Aortic smooth muscle cell (primary cell): ENCODE results near the gene RLF. TPM values are rescaled to one million over a fixed set of nuclear protein-coding genes. Genes with fewer than 3 reads are reported as not detected.

Experiments used
- total RNA-seq: library from RNA; depleted of rRNA; stranded (reverse); fragments of >200 nt; gene quantifications from 2 replicates; pipeline ENCODE4 v1.2.3, GENCODE V29; 2014

The RLF gene, protein sequence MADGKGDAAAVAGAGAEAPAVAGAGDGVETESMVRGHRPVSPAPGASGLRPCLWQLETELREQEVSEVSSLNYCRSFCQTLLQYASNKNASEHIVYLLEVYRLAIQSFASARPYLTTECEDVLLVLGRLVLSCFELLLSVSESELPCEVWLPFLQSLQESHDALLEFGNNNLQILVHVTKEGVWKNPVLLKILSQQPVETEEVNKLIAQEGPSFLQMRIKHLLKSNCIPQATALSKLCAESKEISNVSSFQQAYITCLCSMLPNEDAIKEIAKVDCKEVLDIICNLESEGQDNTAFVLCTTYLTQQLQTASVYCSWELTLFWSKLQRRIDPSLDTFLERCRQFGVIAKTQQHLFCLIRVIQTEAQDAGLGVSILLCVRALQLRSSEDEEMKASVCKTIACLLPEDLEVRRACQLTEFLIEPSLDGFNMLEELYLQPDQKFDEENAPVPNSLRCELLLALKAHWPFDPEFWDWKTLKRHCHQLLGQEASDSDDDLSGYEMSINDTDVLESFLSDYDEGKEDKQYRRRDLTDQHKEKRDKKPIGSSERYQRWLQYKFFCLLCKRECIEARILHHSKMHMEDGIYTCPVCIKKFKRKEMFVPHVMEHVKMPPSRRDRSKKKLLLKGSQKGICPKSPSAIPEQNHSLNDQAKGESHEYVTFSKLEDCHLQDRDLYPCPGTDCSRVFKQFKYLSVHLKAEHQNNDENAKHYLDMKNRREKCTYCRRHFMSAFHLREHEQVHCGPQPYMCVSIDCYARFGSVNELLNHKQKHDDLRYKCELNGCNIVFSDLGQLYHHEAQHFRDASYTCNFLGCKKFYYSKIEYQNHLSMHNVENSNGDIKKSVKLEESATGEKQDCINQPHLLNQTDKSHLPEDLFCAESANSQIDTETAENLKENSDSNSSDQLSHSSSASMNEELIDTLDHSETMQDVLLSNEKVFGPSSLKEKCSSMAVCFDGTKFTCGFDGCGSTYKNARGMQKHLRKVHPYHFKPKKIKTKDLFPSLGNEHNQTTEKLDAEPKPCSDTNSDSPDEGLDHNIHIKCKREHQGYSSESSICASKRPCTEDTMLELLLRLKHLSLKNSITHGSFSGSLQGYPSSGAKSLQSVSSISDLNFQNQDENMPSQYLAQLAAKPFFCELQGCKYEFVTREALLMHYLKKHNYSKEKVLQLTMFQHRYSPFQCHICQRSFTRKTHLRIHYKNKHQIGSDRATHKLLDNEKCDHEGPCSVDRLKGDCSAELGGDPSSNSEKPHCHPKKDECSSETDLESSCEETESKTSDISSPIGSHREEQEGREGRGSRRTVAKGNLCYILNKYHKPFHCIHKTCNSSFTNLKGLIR (N-terminal part only)
- total RNA-seq = 18.6 and 19.8 TPM in 2 replicates

DNA sequence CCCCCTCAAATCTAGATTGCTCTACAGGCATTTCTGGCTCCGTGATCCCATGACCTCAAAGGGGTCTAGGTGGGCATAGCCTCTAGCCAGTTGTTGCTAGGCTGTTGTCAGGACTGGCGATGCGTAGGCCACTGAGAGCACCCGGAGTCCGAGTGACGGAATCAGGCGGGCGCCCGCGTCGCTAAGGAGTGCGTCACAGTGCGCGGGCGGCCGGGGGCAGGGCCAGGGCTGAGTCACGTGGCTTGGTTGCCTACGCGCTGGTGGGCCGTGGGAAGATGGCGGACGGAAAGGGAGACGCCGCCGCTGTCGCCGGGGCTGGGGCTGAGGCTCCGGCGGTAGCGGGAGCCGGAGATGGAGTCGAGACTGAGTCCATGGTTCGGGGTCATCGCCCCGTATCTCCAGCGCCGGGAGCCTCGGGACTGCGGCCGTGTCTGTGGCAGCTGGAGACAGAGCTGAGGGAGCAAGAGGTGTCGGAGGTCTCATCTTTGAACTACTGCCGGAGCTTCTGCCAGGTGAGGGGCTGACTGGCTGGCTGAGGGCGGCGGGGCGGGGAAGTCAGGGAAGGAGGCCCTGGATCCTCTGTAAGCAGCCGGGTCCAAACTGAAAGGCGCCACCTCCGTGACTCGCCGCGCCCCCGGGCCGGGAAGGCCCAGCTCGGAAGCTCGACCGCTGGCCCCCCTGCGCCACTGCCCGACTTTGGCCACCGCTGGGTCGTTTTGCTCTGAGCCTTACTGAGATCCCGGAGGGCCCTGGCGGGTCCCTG lies at the start of gene RLF:
Gene RLF, plus strand, starts transcription at position 263 of the 763 bp plus-strand sequence. Its CDS starts 13 bp downstream, at position 276.

GRCh38 chr1:40247655-40248054 lies 86.5 kb downstream of the RLF start, which contains the start of gene TMCO2:
TMCO2 (plus strand) TSS chr1:40247937; CDS start chr1:40247994, 57 bp downstream.

GRCh38 chr1:40257688-40258444 lies 96.7 kb downstream of the RLF start, which contains the start of gene ZMPSTE24:
ZMPSTE24 (plus strand) TSS chr1:40258236; CDS start chr1:40258272, 36 bp downstream.

Other genes with a start within 250 kb of the RLF start
- gene MFSD2A, start 206.2 kb upstream of the RLF start, total RNA-seq = 0.62 and 1.8 TPM in 2 replicates
- 623 and 655 TPM in 2 replicates for gene CAP1, start 120.7 kb upstream of the RLF start, total RNA-seq
- 41.5 and 52.7 TPM in 2 replicates for gene PPT1, start 64.1 kb upstream of the RLF start, total RNA-seq
- not detected in 2 replicates for gene TMCO2, start 86.5 kb downstream of the RLF start, total RNA-seq
- 93.1 and 105 TPM in 2 replicates for gene ZMPSTE24, start 96.8 kb downstream of the RLF start, total RNA-seq
- gene COL9A2, start 155.9 kb downstream of the RLF start, total RNA-seq = 0.53 and 1.1 TPM in 2 replicates
- 13.4 and 18.6 TPM in 2 replicates for gene SMAP2, start 212.3 kb downstream of the RLF start, total RNA-seq